Heart right ventricle (tissue), 16 donors: ENCODE results near the gene FOXRED2. TPM values are rescaled to one million over a fixed set of nuclear protein-coding genes. Genes with fewer than 3 reads are reported as not detected.

Experiments used
- ATAC-seq, 8 donors: fragments of 200-7000 bp; cut with Tn5 transposase; one replicate each; pipeline ENCODE4 v1.9.1; 2020; ENCODE audit warnings: mild to moderate bottlenecking in 8 of 8, moderate library complexity in 8 of 8, moderate number of reproducible peaks in 1 of 8
- DNase-seq, 2 donors: peaks; one replicate each; pipeline ENCODE4 v3.0.0-alpha.2; 2020
- H3K27ac ChIP-seq, 10 donors: fragments of 200-600 bp; sonication (generic) in 2 of 10; one replicate each; pipeline versions ENCODE4 v1.5.0 to v1.8.0; 2020 to 2022; ENCODE audit warnings: mild to moderate bottlenecking in 3 of 10
- H3K27me3 ChIP-seq, 7 donors: fragments of 200-600 bp; one replicate each; pipeline ENCODE4 v1.8.0; 2021 to 2022; ENCODE audit warnings: mild to moderate bottlenecking in 2 of 7
- H3K36me3 ChIP-seq, 9 donors: fragments of 200-600 bp; sonication (generic) in 1 of 9; one replicate each; pipeline versions ENCODE4 v1.5.0 to v1.8.0; 2020 to 2022; ENCODE audit warnings: mild to moderate bottlenecking in 2 of 9
- H3K4me1 ChIP-seq, 9 donors: fragments of 200-600 bp; sonication (generic) in 1 of 9; one replicate each; pipeline versions ENCODE4 v1.5.0 to v1.8.0; 2020 to 2022; ENCODE audit warnings: mild to moderate bottlenecking in 4 of 9
- H3K4me3 ChIP-seq, 10 donors: fragments of 200-600 bp; sonication (generic) in 2 of 10; one replicate each; pipeline versions ENCODE4 v1.5.0 to v1.8.0; 2020 to 2022; ENCODE audit warnings: mild to moderate bottlenecking in 7 of 10, moderate library complexity in 2 of 10
- H3K9me3 ChIP-seq, 11 donors: fragments of 200-600 bp in 10 of 11; sonication (generic) in 2 of 11; one replicate each; pipeline versions ENCODE4 v1.5.0 to v1.8.0; 2013 to 2022; ENCODE audit warnings: mild to moderate bottlenecking in 2 of 11, control low read depth in 1 of 11, moderate library complexity in 1 of 11
- WGBS, 2 donors: extraction: QIAGEN DNeasy Blood & Tissue Kit; methylation state at CpG; one replicate each; pipeline ENCODE4 v1.1.7; 2013; ENCODE audit warnings: inconsistent platforms in 1 of 2; 5-methylcytosine and 5-hydroxymethylcytosine counted together
- intact Hi-C, 10 donors: fragments of 100-400 bp; cut with DNase I; formaldehyde crosslinking; loops; one replicate each; pipeline versions ENCODE4 v1.11.1 to v1.14.2; 2022
- polyA plus RNA-seq, 2 donors: library from polyadenylated mRNA; stranded (reverse); fragments of 200-250 nt; gene quantifications; one replicate each; pipeline ENCODE4 v1.2.3, GENCODE V29; 2013
- total RNA-seq, 10 donors: library from RNA; stranded (reverse); fragmentation: NEBNext Ultra II Directional in 3 of 10; extraction: Animal tissue kit (Norgen Biotek cat#: 25700) in 3 of 10; gene quantifications; one replicate each; pipeline versions ENCODE4 v1.2.1 to v1.2.4, GENCODE V29; 2021 to 2023
- TF ChIP-seq, protein P1 (sequence below), 9 donors: fragments of 200-600 bp; sonication (generic) in 2 of 9; IDR thresholded peaks; one replicate each; pipeline versions ENCODE4 v1.5.0 to v1.8.0; 2021 to 2022; ENCODE audit warnings: antibody characterized with exemption in 9 of 9, mild to moderate bottlenecking in 5 of 9, moderate library complexity in 1 of 9
- donor health status: Arrhythmogenic right ventricular cardiomyopathy.
- donor health status: ischemic (EF 13 %, LVEDD 7.1; RV severe dilation, severe dysfunction).
- donor health status: healthy with polysubstance abuse.
- donor health status: DM: no; HTN: yes; CAD: no.
- donor health status: DM: no; HTN: no; CAD: no.
- donor health status: ischemic (EF 25% LVEDD 6.9; RV normal size, moderate dysfunction).
- donor health status: ischemic (EF 25% LVEDD 5.7; RV mildly dilated, moderate dysfunction).
- donor health status: healthy.
- donor health status: DM: yes; HTN: yes; CAD: no.
- donor health status: Ischemic cardiomyopathy.
- donor health status: ischemic (EF 35%, LVEDD 5.7; RV mildly dilated, moderate dysfunction).
- donor health status: nonischemic (EF 11% LVEDD 7.7; RV severe dilation, severe dysfunction).
- donor health status: DM: yes; HTN: yes; CAD: no.
- donor health status: PGD.
- donor health status: ischemic (EF 29% LVEDD 5.4; RV normal size, mild dysfunction).
- donor health status: nonischemic (EF 23%, LVEDD 6.1; RV moderate dilation, normal function).

FOXRED2 gene
- total and polyA plus RNA-seq, 12 donors: 2.2 to 15.7 (median 8.5) TPM

DNA sequence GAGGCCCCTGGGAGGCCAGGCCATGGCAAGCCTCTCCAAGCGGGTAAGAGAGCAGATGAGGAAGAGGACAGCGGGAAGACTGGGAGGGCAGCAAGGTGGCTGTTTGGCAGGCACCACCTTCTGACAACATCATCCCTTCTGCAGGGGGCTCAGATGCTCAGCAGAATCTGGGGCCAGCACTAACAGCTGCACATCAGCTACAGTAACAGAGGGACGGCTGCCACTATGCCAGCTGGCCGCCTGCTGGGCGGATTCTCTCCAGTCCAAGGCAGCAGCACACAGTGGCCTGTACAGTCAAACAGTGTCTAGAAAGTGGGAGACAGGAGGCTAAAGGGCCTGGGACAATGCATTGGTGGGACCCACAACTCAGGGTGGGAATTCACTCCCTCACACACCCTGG is 14.7 kb downstream of the FOXRED2 start:
- H3K36me3 ChIP-seq: peaks cover 0 to 36% (median 0%) of the 10 kb centered on the region in 9 donors
- intact Hi-C loops: no loop called here
- peaks cover 0 to 16% (median 0%) of the 10 kb centered on the region in 9 donors for H3K4me1 ChIP-seq
- peaks cover 0 to 6% (median 0%) of the 10 kb centered on the region in 11 donors for H3K9me3 ChIP-seq
- no peak overlapping the region for H3K27ac ChIP-seq
- no peak overlapping the region for H3K4me3 ChIP-seq
- ATAC-seq: no peak
- 84 to 90% methylated on average over 5 of the region's 5 CpGs for WGBS, 2 donors
- TF ChIP-seq, protein P1, sequence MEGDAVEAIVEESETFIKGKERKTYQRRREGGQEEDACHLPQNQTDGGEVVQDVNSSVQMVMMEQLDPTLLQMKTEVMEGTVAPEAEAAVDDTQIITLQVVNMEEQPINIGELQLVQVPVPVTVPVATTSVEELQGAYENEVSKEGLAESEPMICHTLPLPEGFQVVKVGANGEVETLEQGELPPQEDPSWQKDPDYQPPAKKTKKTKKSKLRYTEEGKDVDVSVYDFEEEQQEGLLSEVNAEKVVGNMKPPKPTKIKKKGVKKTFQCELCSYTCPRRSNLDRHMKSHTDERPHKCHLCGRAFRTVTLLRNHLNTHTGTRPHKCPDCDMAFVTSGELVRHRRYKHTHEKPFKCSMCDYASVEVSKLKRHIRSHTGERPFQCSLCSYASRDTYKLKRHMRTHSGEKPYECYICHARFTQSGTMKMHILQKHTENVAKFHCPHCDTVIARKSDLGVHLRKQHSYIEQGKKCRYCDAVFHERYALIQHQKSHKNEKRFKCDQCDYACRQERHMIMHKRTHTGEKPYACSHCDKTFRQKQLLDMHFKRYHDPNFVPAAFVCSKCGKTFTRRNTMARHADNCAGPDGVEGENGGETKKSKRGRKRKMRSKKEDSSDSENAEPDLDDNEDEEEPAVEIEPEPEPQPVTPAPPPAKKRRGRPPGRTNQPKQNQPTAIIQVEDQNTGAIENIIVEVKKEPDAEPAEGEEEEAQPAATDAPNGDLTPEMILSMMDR (IDR thresholded peaks at IDR 0.05): no peak
- no peaks in the 10 kb centered on the region for H3K27me3 ChIP-seq
- DNase-seq: no peak

DNA sequence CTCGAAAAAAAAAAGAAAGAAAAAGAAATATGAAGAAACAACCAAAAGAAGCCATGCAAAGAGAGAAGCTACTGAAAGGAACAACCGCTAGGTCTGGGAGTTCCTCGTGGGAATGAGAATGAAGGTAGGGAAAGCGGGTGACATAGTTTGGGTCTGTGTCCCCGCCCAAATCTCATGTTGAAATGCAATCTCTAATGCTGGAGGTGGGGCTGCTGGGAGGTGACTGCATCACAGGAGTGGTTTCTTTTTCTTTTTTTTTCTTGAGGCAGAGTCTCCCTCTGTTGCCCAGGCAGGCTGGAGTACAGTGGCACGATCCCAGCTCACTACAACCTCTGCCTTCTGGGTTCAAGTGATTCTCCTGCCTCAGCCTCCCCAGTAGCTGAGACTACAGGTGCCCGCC is 15.7 kb downstream of the FOXRED2 start:
- ATAC-seq (no peak), DNase-seq (no peak)
- H3K27ac ChIP-seq: no peak overlapping the region
- H3K27me3 ChIP-seq: no peaks in the 10 kb centered on the region
- no peak overlapping the region for H3K4me3 ChIP-seq
- peaks cover 0 to 30% (median 0%) of the 10 kb centered on the region in 9 donors for H3K36me3 ChIP-seq
- peaks cover 0 to 11% (median 0%) of the 10 kb centered on the region in 11 donors for H3K9me3 ChIP-seq
- 94 to 96% methylated on average over 7 of the region's 7 CpGs for WGBS, 2 donors
- intact Hi-C loops: no loop called here
- TF ChIP-seq, protein P1 (IDR thresholded peaks at IDR 0.05): no peak
- H3K4me1 ChIP-seq: peaks cover 0 to 16% (median 0%) of the 10 kb centered on the region in 9 donors

DNA sequence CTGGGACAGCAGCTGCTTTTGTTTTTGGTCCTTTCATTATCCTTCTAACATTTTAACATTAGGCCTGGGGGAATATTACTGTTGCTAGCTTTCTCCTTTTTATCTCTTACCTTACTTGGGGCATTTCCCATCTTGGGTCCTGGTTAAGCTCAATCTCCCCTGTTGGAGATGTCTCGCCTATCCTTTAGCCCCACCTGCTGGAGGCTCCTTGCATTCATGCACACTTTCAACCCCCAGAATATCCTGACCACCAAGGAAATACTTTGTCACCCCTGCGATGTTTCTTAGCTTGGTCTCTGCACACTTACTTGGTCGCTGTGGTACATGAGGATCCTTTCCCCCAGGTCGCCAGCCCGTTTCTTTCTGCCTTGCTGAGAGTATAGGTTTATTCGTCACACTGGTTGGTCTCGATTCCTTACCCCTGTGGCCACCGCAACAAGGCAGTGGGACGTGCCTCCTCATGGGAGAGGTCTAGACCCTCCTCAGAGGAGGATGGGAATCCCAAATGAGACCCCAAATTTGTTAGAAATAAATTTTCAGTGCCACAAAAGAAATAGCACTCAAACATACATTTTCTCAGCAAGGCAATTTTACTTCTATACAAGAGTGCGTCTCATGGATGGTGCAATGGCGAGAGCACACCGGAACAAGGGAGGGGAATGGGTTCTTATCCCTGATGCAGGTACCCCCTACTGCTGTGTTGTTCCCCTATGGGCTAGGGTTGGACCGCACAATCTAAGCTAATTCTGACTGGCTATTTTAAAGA is 20.0 kb downstream of the FOXRED2 start:
- WGBS, 2 donors: 89 to 94% methylated on average over 13 of the region's 13 CpGs
- TF ChIP-seq, protein P1 (IDR thresholded peaks at IDR 0.05): peak; percentile 35 to 74 (median 71)
- Histone ChIP-seq H3K27ac (no peak overlapping the region), H3K9me3 (peaks cover 0 to 11% (median 0%) of the 10 kb centered on the region in 11 donors), H3K4me1 (peaks cover 0 to 8% (median 6%) of the 10 kb centered on the region in 9 donors), H3K27me3 (no peaks in the 10 kb centered on the region), H3K4me3 (no peak overlapping the region), H3K36me3 (peaks cover 0 to 22% (median 0%) of the 10 kb centered on the region in 9 donors)
- DNase-seq: peak in 1 of 2 donors; percentile 54
- intact Hi-C loops: loop anchor here in 7 of 10 donors (2.0 to 10.0 kb wide), 5 partner anchors 292 to 345 kb away; partner anchors contain the start of gene APOL3 (in 1 of the 7)
- no peak for ATAC-seq

DNA sequence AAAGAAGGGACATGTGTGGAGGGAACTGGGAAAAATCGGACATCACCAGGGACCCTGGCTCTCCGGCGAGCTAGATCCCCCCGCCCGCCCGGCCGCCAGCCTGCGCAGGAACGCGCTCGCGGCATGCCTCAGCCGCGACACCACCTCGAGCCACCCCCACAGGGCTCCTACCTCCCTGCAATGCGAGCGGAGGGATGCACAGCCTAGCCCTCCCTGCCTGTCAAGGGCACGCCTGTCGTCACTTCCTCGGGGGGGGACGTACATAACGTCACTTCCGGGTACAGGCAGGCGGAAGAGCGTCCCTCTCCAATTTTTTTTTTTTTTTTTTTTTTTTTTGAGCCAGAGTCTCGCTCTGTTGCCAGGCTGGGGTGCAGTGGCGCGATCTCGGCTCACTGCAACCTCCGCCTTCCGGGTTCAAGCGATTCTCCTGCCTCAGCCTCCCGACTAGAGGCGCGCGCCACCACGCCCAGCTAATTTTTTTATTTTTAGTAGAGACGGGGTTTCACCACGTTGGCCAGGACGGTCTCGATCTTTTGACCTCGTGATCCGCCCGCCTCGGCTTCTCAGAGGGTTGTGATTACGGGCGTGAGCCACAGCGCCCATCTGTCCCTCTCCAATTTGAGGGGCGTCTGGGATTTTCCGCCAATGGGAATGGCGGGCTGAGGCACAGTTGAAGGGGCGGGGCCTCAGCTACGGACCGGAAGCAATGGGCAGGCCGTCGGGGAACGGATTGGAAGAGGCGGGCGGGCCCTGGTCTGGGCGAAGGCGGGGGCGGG is 25.3 kb downstream of the FOXRED2 start, which contains the start of gene TXN2:
Gene TXN2, minus strand, starts transcription at position 248 of the 776 bp plus-strand sequence. CDS start 803 bp downstream, outside the sequence.
- no peaks in the 10 kb centered on the region for H3K27me3 ChIP-seq
- peak within 1 kb of the TSS; percentile 55 to 94 (median 74) for H3K4me3 ChIP-seq
- TF ChIP-seq, protein P1 (IDR thresholded peaks at IDR 0.05): no peak
- 0 to 2% methylated on average over 62 of the region's 62 CpGs for WGBS, 2 donors
- peak; percentile 94 to 97 (median 96) for ATAC-seq
- peak; percentile 97 to 98 for DNase-seq
- intact Hi-C loops: loop anchor here in 5 of 10 donors (10.0 kb wide), 3 partner anchors 287 to 327 kb away; partner anchors contain the start of gene APOL3 (in 1 of the 5)
- peaks cover 0 to 39% (median 27%) of the 10 kb centered on the region in 9 donors for H3K36me3 ChIP-seq
- H3K27ac ChIP-seq: peak within 1 kb of the TSS; percentile 96 to 100 (median 99)
- H3K4me1 ChIP-seq: peaks cover 0 to 24% (median 20%) of the 10 kb centered on the region in 9 donors
- H3K9me3 ChIP-seq: peaks cover 0 to under 1% (median 0%) of the 10 kb centered on the region in 11 donors
